Hippocampal formation (tissue), 2 donors: ENCODE data around the gene USH2A.

Experiments
- DNase-seq, 2 donors: peaks; one replicate each; lab custom pipeline; 2025; lab: John Stamatoyannopoulos, UW

USH2A gene

GRCh38 chr1:216270086-216270773 is 153.0 kb downstream of the USH2A start:
- DNase-seq = no peak

DNA sequence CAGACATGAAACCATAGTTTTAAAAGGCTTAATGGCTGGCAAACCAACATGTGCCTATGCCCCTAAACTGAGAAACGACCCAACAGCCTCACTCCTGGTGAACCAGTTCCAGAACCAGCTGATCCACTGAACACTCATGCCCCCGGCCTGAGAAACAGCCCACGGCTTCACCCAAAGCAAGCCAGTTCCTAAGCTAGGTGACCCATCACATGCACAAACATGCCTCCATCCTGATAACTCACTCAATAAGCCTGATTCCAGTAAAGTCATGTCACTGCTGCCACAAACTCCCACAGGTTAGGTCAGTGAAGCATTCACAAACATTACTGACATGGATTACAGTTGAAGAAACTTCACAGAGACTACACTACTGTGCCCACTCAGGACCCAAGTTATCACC is 161.6 kb downstream of the USH2A start:
- no peak for DNase-seq

- DNase-seq = no peak
Measured at GRCh38 chr1:216258856-216259255, 164.4 kb downstream of the USH2A start.

DNA sequence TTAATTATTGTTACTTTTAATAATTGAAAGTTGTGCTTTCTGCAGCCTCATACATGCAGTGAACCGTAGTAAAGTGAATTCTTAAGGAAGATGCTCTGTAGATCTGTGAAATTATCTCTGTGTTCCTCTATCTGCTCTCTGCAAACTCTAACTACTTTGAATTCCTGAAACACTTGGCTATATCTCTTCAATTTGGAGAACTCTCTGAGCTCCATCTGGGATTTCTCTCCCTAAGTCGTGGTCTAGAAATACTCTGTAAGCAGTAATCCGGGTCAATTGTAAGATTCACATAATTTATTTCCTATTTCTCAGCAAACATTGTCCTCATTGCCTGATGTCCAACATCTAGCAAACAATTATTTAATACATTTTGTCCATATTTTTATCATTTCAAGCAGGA is 164.9 kb downstream of the USH2A start:
- DNase-seq = no peak

GRCh38 chr1:216250861-216251260 is 172.4 kb downstream of the USH2A start:
- DNase-seq = no peak

DNA sequence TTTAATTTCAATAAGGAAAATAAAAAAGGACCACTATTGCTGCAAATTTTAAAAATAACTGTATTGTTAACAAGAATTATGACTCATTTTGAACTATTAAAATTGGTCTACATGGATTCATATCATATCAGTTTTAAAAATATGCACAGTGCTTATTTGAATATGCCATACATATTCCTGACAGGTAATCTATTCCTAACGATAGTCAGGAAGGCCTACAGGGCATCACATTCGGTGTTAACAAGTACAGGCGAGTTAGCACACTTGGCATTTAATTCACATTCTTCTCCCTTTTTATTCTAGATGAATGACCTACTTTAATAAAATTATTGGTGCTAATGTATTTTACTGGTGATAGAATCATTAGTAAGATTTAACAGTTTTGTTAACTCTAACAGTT is 174.6 kb downstream of the USH2A start:
- DNase-seq = no peak

DNA sequence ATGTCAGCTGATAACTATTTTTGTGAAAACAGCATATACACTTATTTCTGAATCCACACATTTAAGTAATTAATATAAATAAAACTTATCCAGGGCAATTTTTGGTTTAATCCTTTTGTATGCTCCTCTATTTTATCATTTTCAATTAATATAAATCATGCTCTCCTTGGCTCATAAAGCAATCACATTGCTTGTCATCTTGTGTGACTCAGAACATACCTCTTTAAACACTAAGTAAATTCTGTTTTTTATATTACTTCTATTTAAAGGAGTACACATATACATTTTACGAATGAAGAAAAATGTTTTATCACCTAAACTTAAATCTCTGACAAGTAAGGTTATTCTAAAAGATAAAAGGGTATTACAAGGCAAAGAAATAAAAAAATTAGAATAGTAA is 175.3 kb downstream of the USH2A start:
- no peak for DNase-seq

DNA sequence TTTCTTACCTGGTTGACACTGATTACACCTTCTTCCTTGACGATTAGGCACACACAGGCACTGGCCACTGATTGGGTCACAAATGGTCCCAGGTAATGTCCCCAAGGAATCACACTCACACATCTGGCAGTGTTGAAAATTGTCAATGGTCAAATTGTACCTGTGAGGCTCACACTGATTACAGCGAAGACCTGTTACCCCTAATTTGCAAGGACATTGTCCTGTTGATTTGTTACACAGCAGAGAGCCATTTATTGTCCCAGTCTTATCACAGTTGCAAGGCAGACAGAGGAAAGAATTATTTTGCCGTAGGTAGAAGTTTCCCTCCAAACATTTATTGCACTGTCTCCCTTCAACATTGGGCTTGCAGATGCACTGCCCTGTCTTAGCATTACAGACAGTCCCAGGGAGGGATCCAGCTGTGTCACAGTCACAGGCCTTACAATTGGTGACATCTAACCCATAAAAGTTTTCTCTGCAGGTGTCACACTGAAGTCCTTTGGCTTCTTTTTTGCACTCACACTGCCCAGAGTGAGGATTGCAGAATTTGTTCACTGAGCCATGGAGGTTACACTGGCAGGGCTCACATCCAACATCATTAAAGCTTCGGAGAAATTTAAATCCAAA is 176.6 kb downstream of the USH2A start:
- no peak for DNase-seq

DNA sequence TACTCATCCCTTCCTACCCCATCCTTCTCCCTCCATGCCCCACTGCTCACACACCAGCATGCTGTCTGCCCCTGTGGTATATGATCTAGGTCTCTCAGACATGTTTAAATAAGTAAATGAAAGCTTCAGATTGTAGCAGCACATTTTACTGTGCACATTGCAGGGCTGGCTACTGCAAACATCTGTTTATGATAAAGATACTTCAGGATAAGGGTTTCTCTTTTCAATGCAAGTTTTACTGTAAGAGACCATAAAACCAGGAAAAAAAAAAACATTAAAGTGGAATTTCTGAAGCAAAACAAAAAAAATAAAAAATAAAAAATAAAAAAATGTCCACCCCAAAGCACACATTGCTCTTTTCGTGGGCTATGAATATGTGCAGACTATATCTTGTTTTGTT is 184.4 kb downstream of the USH2A start:
- no peak for DNase-seq

GRCh38 chr1:216237927-216238542 is 185.2 kb downstream of the USH2A start:
- no peak for DNase-seq

DNA sequence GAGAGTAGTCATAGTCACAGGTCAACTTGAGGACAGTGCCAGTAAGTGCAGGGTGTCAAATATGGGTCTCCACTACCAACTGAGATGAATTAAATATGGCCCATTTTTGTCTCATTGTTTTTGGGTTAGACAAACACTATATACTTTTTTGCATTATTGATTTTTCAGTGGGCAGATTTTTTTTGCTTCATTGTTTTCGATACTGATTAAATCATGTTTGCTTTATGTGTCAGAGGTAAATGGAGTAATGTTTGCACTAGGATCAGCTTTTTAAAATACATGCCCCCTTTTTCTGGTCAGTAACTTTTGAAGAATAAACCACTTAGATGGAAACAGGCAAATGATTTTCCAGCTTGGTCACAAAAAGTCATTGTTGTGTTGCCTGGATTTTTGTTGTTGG is 199.0 kb downstream of the USH2A start:
- DNase-seq = no peak

DNA sequence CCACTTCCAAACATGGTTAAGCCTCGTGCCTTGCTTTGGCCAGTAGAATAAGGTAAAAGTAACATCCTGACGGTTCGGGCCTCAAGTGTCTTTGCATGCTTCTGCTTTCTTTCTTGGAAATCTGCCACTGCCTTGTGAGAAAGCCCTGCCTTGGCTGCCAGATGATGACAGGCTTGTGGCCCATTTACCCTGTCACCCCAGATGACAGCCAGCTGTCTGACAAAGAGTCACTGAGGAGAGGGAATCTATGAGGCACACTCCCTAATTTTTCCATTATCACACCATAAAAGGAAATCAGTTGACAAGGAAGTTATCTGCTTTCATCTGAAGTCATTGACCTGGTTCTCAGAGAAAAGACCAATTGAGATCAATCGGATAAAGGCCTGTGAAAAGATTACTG is 199.8 kb downstream of the USH2A start:
- DNase-seq = no peak

DNA sequence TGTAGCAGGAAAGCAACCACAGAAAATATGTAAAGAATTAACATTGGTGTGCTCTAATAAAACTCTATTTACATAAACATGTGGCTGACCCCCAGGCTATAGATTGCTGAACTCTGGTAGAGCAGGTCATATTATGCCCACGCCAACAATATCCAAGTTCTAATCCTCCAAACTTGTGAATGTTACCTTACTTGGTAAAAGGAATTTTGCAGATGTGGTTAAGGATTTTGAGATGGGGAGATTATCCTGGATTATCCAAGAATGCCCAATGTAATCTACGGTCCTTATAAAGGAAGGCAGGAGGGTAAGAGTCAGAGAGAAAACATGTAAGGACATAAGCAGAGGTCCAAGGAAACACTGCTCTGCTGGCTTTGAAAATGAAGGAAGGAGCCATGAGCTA is 201.0 kb downstream of the USH2A start:
- no peak for DNase-seq

DNA sequence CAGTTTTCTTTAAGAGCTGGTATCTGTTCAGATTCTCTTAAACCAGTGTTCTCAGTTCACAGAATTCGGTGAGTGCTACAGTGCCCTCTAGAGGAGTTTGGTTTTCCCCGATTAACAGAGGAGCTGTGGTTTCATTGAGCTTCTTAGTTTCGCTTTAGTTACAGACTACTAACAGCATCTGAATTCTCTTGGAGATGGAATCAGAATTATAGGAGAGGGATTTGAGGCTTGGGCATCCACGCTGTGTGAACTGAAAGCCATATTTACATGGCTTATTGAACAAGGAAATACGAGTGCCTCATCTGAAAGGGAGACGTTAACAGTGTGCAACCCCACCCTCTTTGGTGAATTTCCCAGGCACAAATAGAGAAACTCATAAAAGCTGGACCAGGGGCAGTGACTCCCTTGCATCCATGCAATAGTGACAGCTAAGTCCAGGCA is 202.0 kb downstream of the USH2A start:
- DNase-seq = peak; percentile 48 to 89

GRCh38 chr1:216216305-216216704 is 206.9 kb downstream of the USH2A start:
- DNase-seq = no peak

- no peak for DNase-seq
Measured at GRCh38 chr1:216215169-216215568, 208.1 kb downstream of the USH2A start.

- DNase-seq = no peak
Measured at GRCh38 chr1:216212826-216213225, 210.4 kb downstream of the USH2A start.

- no peak for DNase-seq
Measured at GRCh38 chr1:216210081-216210480, 213.2 kb downstream of the USH2A start.

DNA sequence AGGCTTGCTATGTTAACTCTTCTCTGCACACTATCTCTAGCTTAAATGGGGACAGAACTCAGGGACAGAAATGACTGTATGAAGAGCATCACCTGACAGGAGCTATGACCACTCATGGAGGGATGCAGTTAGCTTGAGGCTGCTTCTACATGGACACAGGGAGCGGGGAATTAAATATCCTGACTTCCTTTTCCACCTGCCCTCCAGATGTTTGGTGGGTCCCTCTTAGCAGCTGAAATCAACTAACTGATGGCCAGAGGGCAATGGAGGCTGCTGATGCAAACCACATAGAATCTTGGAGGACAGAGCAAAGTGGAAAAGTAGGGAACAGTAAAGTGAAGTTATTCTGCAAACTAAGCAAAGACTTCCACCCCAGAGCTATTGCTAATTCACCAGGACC is 214.1 kb downstream of the USH2A start:
- DNase-seq = no peak

- DNase-seq = no peak
Measured at GRCh38 chr1:216207154-216207553, 216.1 kb downstream of the USH2A start.

GRCh38 chr1:216205176-216205575 is 218.1 kb downstream of the USH2A start:
- no peak for DNase-seq

DNA sequence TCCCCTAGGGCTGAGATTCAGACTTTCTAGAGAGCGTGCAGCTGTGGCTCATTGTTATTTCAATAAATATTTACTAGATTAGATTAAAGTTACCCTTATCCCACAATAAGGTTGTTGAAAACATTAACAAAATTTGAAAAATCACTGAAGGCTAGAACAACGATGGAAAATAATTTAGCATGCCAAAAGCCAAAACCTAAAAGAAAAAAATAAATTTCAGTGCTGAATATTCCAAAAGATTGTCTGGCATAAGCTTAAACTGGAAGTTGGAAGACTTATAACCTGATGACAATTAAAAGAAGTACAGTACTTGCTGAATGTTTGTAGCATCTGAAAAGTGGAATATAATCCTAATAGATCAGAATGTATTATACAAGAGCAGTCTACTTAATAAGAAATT is 221.3 kb downstream of the USH2A start:
- DNase-seq = no peak

GRCh38 chr1:216200941-216201340 is 222.3 kb downstream of the USH2A start:
- no peak for DNase-seq
